NB4 (cell line): ENCODE results near the gene PHACTR1.
"Not testable (repeated sequence)": the region's sequence is repeated elsewhere in the genome, so short reads cannot be mapped to it uniquely, and the experiment has no call there.

Source experiments
- DNase-seq: peaks from one replicate; pipeline ENCODE4 v3.0.0; 2010; ENCODE audit warnings: low read depth
- H3K4me3 ChIP-seq: one replicate; pipeline ENCODE4 v1.5.1; 2011; ENCODE audit warnings: mild to moderate bottlenecking, low read depth, low read length, moderate library complexity
- CTCF ChIP-seq: IDR thresholded peaks from one replicate; pipeline ENCODE4 v1.5.1; 2012; ENCODE audit warnings: low read depth, low read length
- MAX ChIP-seq: IDR thresholded peaks from 2 replicates; pipeline ENCODE4 v1.6.1; 2011; ENCODE audit warnings: low read depth, low read length
- MYC ChIP-seq: IDR thresholded peaks from 2 replicates; pipeline ENCODE4 v1.6.1; 2011; ENCODE audit warnings: low read depth, low read length
- POLR2A ChIP-seq: IDR thresholded peaks from 2 replicates; pipeline ENCODE4 v1.6.1; 2011; ENCODE audit warnings: mild to moderate bottlenecking; ENCODE audit not compliant: insufficient read length; ENCODE audit errors: extremely low read depth

PHACTR1 gene

GRCh38 chr6:12729467-12729866, 12.9 kb downstream of the PHACTR1 start:
- no peak overlapping the region for H3K4me3 ChIP-seq
- DNase-seq: no peak
- TF ChIP-seq MYC (no peak), POLR2A (no peak), MAX (no peak), CTCF (no peak)

- not testable (repeated sequence) for DNase-seq, H3K4me3 ChIP-seq
Observed at GRCh38 chr6:12730809-12731208, 14.2 kb downstream of the PHACTR1 start.

- H3K4me3 ChIP-seq: no peak overlapping the region
- TF ChIP-seq MYC (no peak), POLR2A (no peak), CTCF (no peak), MAX (no peak)
- DNase-seq: no peak
Observed at GRCh38 chr6:12733876-12734275, 17.3 kb downstream of the PHACTR1 start.

GRCh38 chr6:12735786-12736185, 19.2 kb downstream of the PHACTR1 start:
- H3K4me3 ChIP-seq: no peak overlapping the region
- DNase-seq: no peak
- no peak for TF ChIP-seq MYC
- TF ChIP-seq MAX: no peak
- no peak for TF ChIP-seq POLR2A
- no peak for TF ChIP-seq CTCF

- no peak overlapping the region for H3K4me3 ChIP-seq
- TF ChIP-seq CTCF (no peak), MYC (no peak), POLR2A (no peak), MAX (no peak)
- DNase-seq: no peak
Observed at GRCh38 chr6:12748411-12748810, 31.8 kb downstream of the PHACTR1 start.

- no peak for DNase-seq
- no peak overlapping the region for H3K4me3 ChIP-seq
- TF ChIP-seq POLR2A: no peak
- no peak for TF ChIP-seq MAX
- no peak for TF ChIP-seq CTCF
- TF ChIP-seq MYC: no peak
Observed at GRCh38 chr6:12748815-12749521, 32.4 kb downstream of the PHACTR1 start.
